ENCODE measurements around the gene CTXND2.
"Not testable (repeated sequence)": the region's sequence is repeated elsewhere in the genome, so short reads cannot be mapped to it uniquely, and the experiment has no call there.

The CTXND2 gene

DNA sequence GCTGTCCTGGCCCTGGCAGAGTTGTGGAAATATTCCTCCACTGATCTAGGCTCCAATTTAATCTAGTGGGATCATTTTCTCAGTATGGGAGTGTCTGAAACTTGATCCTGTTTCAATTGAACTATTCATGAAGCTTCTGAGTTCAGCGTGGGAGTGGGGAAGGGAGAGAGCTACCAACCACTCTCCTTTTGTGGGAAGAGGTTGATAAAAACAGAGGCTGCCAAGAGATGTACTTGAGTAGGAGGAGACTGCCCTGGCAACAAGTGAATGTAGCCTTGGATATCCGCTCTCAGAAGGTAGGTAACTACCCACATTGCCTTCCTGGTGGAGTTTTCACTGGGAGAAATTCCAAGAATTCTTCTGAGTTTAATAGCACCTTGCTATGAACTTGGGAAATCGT is at the start of gene CTXND2:
Gene CTXND2 (plus strand): TSS at position 119 of the 400 bp plus-strand sequence. CDS start 25,179 bp downstream, outside the sequence.
- no peak for DNase-seq

DNA sequence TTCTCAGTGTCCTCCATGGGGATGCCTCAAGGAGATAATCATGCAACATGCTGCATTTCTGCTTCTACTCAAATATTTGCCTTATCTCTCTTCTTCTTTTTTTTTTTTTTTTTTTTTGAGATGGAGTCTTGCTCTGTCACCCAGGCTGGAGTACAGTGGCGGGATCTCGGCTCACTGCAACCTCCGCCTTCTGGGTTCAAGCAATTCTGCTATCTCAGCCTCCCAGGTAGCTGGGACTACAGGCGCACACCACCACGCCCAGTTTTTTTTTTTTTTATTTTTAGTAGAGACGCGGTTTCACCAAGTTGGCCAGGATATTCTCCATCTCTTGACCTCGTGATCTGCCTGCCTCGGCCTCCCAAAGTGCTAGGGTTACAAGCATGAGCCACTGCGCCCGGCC is 46.1 kb upstream of the CTXND2 start:
- DNase-seq = not testable (repeated sequence)

DNA sequence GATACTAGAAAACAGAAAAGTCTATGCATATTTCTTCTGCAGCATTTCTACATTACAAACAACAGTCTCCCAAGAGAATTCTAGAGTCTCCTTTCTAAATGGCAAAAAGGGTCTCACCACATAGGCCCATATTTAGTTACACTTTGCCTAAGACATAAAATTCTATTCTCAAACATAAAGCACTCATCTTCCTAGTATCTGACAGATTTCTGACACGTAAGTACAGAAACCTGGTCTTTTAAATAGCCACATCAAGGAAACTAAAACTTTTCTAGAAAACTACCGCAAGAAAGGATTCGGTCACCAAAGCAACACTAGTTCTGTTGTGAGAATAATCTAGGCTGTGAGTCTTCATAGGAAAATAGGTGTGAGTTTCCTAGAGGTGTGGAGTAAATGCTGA is 45.3 kb upstream of the CTXND2 start:
- DNase-seq = no peak

DNA sequence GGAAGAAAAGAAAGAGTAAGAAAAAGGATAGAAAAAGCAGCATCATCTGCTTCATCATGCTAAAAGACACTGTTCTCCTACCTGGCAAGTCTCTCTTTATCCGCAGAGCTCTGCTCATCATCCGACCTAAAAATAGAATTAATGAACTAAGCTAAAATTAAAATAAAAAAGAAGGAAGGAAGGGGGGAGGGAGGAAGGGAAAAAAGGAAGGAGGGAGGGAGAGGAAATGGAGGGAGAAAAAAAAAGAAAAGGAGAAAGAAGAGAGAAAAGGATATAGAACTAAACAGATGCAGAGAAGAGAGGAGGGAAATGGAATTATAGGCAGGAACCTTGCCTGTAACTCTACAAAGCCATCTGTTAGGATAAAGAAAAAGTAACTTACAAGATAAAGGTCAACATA is 44.6 kb upstream of the CTXND2 start:
- DNase-seq = no peak

DNA sequence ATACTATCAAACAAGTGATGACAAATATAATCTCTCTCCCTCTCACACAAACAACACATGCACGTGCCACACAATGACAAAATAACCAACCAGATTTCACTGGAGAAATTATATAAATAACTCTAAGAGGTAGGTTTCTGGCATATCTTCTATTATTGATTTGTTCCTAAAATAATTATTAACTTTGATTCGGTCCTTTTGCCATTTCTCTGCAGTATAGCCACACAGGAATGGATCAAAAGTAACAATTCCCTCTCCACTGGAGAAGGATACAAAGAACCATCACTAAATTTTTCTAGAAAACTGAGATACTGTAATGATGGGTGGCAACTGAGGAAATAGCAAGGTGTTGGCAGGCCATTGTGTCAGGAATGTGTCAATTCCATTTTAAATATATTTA is 44.0 kb upstream of the CTXND2 start:
- no peak for DNase-seq

DNA sequence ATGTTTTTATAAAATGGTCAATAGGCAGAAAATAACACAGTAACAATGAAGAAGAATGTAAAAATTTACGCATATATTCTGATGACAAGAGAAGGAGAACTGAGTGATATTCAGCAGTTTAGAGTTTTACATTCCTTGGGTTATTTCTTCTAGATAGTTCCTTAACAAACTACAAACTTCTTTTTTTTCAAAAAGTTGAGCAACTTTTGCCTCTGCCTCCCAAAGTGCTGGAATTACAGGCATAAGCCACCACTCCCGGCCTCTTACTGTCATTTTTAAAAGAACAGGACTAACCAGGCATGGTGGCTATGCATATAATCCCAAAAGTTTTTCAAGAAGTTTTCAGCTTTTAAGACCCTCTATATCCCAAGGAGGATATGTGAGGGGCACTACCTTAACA is 43.5 kb upstream of the CTXND2 start:
- DNase-seq = no peak

DNA sequence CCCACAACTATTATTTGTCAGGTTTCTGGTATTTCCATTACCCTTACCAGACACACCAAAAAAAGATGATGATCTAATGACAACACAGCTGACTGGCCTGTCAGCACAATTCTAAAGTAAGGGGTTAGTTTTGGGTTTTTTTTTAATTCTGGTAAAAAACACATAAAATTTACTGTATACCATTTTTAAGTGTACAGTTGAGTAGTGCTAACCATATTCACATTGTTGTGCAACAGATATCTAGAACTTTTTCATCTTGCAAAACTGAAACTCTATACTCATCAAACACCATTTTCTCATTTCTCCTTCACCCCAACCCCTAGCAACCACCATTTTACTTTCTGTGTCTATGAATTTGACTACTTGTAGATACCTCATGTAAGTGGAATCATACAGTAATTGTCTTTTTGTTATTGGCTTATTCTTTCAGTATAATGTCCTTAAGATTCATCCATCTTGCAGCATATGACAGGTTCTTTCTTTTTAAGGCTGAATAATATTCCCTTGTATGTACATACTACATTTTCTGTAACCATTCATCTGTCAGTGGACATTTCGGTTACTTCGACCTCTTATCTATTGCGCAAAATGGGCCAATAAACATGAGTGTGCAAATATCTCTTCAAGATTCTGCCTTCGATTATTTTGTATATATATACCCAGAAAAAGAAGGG is 40.3 kb upstream of the CTXND2 start:
- DNase-seq = no peak

DNA sequence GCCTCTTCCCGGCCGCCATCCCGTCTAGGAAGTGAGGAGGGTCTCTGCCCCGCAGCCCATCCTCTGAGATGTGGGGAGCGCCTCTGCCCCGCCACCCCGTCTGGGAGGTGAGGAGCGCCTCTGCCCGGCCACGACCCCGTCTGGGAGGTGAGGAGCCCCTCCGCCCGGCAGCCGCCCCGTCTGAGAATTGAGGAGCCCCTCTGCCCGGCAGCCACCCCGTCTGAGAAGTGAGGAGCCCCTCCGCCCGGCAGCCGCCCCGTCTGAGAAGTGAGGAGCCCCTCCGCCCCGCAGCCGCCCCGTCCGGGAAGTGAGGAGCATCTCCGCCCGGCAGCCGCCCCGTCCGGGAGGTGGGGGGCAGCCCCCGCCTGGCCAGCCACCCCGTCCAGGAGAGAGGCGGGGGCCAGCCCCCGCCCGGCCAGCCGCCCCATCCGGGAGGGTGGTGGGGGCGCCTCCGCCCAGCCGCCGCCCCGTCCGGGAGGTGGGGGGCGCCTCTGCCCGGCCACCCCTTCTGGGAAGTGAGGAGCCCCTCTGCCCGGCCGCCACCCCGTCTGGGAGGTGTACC is 36.1 kb upstream of the CTXND2 start:
- not testable (repeated sequence) for DNase-seq

DNA sequence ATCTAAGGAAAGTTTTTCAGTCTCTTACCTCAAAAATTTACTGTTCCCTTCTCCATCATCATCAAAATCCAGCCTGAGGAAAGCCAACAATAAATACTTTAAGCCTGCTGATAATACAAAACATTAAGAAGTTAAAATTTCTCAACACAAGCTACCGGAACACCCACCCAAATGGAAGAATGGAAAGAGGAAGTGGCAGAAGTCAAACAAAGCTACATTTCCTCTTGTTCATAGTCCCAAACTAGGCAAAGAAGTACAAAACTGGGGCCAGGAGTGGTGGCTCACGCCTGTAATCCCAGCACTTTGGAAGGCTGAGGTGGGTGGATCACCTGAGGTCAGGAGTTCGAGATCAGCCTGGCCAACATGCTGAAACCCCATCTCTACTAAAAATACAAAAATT is 34.2 kb upstream of the CTXND2 start:
- not testable (repeated sequence) for DNase-seq

DNA sequence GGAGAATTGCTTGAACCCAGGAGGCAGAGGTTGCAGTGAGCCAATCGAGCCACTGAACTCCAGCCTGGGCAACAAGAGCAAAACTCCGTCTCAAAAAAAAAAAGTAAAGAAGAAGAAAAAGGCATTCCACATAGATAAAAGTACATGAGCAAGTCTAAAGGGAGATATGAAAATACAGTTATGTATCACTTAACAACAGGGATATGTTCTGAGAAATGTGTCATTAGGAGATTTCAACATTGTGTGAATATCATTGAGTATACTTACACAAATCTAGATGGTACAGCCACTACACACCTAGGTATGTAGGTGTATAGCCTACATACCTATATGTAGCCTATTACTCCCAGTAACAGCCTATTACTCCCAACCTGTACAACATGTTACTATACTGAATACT is 23.2 kb upstream of the CTXND2 start:
- DNase-seq = no peak

DNA sequence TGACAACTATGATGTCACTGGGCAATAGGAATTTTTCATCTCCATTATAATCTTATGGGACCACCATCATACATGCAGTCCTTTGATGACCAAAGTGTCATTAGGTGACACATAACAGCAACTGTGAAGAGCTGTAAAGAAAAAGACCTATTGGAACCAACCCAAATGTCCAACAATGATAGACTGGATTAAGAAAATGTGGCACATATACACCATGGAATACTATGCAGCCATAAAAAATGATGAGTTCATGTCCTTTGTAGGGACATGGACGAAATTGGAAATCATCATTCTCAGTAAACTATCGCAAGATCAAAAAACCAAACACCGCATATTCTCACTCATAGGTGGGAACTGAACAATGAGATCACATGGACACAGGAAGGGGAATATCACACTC is 22.7 kb upstream of the CTXND2 start:
- DNase-seq = not testable (repeated sequence)

DNA sequence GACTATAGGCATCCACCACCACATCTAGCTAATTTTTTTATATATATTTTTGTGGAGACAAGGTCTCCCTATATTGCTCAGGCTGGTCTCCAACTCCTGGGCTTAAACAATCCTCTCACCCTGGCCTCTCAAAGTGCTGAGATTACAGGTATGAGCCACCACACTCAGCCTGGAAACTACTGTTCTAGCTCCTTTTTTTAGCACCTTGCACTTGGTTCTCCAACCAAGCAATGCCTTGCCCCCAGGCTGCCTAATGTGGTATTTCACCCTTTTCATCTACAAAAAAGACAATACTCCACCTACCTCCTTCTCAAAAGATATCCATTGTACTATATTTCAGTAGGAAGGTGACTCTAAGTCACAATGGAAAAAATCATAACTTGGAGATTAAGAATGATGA is 17.3 kb upstream of the CTXND2 start:
- no peak for DNase-seq

DNA sequence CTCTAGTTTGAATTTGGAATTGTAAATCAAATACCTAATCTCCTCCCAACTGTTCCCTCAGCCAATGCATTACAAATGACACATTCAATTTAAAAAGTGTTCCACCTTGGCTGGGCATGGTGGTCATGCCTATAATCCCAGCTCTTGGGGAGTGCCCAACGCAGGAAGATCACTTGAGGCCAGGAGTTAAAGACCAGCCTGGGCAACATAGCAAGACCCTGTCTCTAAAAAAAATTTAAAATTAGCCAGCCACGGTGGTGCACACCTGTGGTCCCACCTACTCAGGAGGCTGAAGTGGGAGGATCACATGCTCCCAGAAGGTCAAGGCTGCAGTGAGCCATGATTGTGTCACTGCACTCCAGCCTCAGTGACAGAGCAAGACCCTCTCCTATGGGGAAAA is 14.4 kb upstream of the CTXND2 start:
- DNase-seq = no peak

DNA sequence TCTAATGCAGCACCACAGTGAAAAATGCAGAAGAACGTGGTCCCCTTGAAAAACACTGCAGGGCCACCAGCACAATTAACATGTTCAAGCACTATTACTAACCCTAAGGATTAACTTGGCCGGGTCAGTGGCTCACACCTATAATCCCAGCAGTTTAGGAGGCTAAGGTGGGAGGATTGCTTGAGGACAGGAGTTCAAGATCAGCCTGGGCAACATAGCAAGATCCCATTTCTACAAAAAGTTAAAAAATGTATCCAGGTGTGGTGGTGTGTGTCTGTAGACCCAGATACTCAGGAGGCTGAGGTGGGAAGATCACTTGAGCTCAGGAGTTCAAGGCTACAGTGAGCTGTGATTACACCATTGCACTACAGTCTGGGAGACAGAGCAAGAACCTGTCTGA is 13.4 kb upstream of the CTXND2 start:
- no peak for DNase-seq

DNA sequence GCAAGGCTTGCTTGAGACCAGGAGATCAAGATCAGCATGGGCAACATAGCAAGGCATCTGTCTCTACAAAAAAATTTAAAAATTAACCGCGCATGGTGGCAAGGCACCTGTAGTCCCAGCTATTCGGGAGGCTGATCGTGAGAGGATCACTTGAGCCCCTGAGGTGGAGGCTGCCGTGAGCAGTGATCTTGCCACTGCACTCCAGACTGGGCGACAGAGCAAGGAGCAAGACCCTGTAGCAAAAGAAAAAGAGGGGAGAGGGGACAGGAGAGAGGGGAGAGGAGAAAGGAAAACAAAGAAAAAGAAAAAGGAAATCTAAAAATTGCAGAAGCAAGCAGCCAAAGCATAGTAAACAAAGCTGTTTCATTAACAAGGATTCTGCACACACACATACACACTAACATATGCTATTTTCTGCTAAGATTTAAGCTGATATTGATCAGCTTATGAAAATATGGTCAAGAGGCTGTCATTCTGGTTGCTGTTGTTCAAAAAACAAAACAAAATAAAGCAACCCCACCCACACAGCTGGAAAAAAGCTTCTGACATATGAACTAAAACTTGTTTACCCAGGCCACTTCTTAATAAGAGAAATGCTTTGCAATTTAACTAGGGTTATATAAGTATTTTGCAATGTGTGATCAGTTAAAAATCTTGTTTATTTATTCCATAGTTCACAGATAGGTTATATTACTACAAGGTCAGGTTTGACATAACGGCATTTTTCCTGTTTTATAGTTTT is 12.3 kb upstream of the CTXND2 start:
- DNase-seq = no peak

DNA sequence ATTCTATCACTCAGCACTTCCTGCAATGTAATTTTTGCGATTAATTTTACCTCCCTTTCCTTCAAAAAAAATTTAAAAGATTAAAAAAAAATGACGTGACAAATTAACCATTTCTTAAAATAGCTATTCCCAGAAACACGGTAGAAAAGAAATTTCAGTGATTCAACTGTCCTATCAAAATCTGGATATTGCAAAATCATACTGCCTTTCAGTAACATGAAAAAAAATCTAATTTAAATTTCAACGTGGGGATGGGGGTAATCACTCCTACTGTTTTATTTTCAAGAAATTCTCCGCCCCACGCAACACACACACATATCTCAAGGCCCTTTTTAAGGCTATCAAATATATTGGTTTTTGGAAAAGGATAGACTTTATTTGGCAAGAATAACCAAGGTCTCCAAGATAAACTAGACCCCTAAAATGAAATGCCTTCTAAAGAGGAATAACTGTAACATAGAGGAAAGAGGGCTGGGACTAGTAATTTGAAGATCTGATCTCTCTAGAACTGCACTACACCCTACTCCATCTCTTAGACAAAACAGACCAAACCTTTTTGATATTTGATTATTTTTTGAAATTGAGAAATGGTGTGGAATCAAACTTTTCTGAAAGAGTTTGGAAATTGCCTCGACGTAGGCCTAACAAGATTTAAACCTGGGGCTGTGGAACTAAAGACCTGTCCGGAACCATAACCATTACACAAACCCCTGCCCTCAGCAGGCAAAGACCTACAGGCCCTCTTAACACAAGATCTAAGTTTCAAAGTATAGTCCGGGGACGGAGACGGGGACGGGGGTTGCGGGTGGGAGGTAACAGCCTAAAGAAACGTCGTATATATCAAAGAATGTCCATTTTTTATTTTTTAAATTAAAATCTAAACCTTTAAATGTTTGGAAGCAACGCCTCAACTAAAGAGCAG is 11.5 kb upstream of the CTXND2 start:
- DNase-seq = no peak

DNA sequence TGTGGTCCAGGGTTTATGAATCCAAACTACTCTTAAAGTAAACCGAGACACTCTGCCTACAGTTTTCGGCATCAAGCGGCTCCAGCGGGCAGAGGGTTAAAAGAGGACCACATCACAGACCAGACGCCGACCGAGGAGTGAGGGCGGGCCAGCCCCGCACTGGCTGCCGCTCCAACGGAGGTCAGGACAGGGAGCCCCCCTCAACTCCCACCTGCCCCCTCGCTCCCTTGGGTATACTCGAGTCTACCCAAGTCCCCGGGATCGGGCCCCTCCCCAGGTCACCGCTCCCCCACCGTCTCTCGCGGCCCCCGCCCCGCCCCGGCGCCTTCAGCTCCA is 10.8 kb upstream of the CTXND2 start:
- peak; percentile 75 for DNase-seq

DNA sequence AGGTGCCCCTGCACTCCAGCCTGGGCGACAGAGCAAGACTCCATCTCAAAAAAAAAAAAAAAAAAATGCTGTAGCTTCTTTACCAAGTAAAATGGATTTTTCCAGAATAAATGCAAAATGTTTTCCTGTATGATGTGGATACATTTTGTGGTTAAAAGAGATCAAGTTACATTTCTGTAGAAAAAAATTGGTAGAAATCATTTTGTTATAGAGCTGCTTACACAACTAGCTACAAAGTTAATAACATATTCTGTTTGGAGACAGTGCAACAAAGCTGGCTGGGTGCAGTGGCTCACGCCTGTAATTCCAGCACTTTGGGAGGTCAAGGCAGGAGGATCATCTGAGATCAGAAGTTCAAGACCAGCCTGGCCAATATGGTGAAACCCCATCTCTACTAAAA is 8.0 kb upstream of the CTXND2 start:
- DNase-seq = not testable (repeated sequence)

DNA sequence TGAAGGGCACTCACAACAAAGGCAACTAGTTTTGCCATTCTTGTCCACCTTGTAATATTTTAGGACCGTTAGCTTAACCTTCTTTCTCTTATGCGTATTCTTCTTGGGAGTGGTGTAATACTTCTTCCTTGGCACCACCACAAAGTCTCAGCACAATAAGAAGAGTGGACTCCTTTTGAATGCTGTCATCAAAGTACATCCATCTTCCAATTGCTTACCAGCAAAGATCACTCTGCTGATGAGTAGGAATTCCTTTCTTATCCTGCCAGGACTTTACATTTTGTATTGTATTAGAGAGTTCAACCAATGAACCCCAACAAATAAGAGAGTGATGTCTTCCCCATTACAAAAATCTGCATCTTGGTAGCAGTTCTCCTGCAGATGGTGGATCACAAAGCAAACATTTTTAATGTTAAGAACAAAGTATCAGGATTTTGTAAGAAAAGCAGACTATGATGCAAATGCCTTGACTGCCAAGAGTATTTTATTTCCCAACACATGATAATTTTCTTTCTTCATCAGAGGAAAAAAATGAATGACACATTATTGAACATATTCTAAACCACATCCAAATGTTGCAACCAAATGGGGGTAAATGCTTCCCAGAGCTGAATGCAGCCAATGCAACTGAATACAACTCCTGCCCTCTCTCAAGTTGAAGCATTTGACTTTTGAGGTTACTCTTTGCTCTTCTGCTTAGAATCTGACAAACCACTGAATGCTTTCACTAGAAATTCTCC is 5.4 kb upstream of the CTXND2 start:
- DNase-seq = no peak

DNA sequence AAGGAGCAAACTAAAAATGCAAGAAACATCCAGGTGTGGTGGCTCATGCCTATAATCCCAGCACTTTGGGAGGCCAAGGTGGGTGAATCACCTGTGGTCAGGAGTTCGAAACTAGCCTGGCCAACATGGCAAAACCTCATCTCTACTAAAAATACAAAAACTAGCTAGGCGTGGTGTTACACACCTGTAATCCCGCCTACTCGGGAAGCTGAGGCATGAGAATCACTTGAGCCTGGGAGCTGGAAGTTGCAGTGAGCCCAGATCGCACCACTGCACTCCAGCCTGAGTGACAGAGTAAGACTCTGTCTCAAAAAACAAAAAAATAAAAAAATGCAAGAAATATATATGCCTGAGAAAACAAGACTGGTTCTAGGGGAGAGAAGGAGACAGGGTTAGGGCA is 3.8 kb upstream of the CTXND2 start:
- not testable (repeated sequence) for DNase-seq

DNA sequence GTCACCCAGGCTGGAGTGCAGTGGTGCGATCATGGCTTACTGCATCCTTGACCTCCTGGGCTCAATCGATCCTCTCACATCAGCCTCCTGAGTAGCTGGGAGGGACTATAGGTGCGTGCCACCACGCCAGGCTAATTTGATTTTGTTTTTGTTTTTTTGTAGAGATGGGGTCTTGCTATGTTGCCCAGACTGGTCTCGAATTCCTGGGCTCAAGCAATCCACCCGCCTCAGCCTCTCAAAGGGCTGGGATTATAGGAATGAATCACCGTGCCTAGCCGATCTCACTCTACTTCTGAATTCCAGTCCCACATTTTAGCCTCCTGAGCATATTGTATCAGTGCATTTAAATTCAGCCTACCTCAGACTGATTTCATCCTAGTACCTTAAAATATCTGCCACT is 1.8 kb downstream of the CTXND2 start:
- no peak for DNase-seq

DNA sequence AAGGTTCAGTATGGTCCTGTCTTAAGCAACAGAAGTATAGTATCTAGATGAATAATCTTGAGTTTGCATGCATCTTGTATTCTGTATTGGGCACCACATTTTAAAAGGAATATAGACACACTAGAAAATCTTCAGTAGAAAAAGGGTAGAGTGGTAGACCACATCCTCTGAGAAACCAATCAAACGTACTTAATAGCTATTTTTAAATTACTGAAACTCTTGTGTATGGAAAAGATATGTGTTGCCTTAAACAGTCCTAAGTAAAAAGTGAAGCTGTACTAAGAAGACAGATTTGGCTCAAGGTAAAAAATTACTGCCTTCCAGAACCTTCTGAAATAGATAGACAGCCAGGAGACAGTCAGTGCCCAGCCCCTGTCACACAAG is 3.1 kb downstream of the CTXND2 start:
- no peak for DNase-seq
